Measurements from ENCODE around the gene CAMTA1.
"Not testable (repeated sequence)": the region's sequence is repeated elsewhere in the genome, so short reads cannot be mapped to it uniquely, and the experiment has no call there.

CAMTA1 gene

GRCh38 chr1:7595336-7595735 lies 810.1 kb downstream of the CAMTA1 start:
- TF ChIP-seq, protein P1, sequence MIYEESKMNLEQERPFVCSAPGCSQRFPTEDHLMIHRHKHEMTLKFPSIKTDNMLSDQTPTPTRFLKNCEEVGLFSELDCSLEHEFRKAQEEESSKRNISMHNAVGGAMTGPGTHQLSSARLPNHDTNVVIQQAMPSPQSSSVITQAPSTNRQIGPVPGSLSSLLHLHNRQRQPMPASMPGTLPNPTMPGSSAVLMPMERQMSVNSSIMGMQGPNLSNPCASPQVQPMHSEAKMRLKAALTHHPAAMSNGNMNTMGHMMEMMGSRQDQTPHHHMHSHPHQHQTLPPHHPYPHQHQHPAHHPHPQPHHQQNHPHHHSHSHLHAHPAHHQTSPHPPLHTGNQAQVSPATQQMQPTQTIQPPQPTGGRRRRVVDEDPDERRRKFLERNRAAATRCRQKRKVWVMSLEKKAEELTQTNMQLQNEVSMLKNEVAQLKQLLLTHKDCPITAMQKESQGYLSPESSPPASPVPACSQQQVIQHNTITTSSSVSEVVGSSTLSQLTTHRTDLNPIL (CRISPR knock-in tag; IDR thresholded peaks at IDR 0.05; ENCODE audit: low read depth), result no peak
- TF ChIP-seq TSHZ2 (CRISPR knock-in tag; IDR thresholded peaks at IDR 0.05), result no peak
- no peak for TF ChIP-seq SNAI2 (CRISPR knock-in tag; IDR thresholded peaks at IDR 0.05)
- TF ChIP-seq CSRNP3 (CRISPR knock-in tag; IDR thresholded peaks at IDR 0.05), result no peak
- TF ChIP-seq ZC3H10 (CRISPR knock-in tag; IDR thresholded peaks at IDR 0.05), result no peak
- no peak for TF ChIP-seq RARB (CRISPR knock-in tag; IDR thresholded peaks at IDR 0.05)
- TF ChIP-seq, protein P2, sequence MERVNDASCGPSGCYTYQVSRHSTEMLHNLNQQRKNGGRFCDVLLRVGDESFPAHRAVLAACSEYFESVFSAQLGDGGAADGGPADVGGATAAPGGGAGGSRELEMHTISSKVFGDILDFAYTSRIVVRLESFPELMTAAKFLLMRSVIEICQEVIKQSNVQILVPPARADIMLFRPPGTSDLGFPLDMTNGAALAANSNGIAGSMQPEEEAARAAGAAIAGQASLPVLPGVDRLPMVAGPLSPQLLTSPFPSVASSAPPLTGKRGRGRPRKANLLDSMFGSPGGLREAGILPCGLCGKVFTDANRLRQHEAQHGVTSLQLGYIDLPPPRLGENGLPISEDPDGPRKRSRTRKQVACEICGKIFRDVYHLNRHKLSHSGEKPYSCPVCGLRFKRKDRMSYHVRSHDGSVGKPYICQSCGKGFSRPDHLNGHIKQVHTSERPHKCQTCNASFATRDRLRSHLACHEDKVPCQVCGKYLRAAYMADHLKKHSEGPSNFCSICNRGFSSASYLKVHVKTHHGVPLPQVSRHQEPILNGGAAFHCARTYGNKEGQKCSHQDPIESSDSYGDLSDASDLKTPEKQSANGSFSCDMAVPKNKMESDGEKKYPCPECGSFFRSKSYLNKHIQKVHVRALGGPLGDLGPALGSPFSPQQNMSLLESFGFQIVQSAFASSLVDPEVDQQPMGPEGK (CRISPR knock-in tag; IDR thresholded peaks at IDR 0.05; ENCODE audit: borderline replicate concordance), result no peak
- no peak for TF ChIP-seq ISL1 (CRISPR knock-in tag; IDR thresholded peaks at IDR 0.05)
- TF ChIP-seq ZFP3 (CRISPR knock-in tag; IDR thresholded peaks at IDR 0.05), result no peak
- no peak for TF ChIP-seq GLIS3 (CRISPR knock-in tag; IDR thresholded peaks at IDR 0.05)
- no peak for TF ChIP-seq PPARA (CRISPR knock-in tag; IDR thresholded peaks at IDR 0.05; ENCODE audit: borderline replicate concordance)
- no peak for TF ChIP-seq BACH2 (CRISPR knock-in tag; IDR thresholded peaks at IDR 0.05; ENCODE audit: borderline replicate concordance)
- TF ChIP-seq ARNTL (CRISPR knock-in tag; IDR thresholded peaks at IDR 0.05; ENCODE audit: borderline replicate concordance, low read depth), result no peak
- ATAC-seq, result peak; percentile 34; the same call in 1 of the 3 replicates

DNA sequence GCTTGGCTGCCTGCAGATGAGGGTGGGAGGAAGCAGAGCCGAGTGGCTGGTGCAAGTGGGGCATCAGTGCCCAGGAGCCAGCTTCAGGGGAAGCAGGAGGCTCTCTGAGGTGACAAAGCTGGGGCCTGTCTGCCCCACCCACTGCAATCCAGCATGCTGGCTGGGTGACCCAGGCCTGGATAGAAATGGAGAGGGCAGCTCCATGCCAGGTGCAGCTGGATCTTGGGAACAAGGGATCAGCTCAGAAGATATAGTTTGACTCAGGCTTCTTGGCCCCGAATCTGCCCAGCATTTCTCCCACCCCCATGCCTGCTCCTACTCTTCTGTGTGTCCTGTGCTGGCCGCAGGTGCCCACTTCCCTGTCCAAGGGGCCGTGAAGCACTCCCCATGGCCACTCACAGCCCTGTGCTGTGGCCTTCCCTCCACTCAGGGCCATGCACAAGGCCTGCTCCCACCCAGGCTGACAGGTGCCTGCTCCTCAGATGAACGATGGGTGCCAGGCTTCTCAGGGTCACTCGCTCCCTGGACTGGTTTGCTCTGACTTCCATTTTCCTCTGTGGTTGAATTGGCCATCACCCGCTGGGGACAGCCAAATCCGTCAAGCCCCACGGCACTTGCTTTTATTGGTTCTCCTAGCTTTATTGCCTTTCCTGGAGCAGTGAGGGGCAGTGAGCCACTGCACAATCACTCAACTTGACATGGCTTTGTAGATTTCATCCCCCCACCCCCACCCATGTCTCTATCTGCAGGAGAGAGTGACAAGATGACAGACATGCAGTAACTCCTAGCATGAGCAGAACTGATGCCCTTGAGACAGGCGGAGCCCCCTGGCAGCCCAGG lies 811.1 kb downstream of the CAMTA1 start:
- TF ChIP-seq SNAI2 (CRISPR knock-in tag; IDR thresholded peaks at IDR 0.05) (no peak), ZNF70 (CRISPR knock-in tag; IDR thresholded peaks at IDR 0.05) (no peak), PPARA (CRISPR knock-in tag; IDR thresholded peaks at IDR 0.05; ENCODE audit: borderline replicate concordance) (no peak), ZC3H10 (CRISPR knock-in tag; IDR thresholded peaks at IDR 0.05) (no peak)
- ATAC-seq, result no peak

DNA sequence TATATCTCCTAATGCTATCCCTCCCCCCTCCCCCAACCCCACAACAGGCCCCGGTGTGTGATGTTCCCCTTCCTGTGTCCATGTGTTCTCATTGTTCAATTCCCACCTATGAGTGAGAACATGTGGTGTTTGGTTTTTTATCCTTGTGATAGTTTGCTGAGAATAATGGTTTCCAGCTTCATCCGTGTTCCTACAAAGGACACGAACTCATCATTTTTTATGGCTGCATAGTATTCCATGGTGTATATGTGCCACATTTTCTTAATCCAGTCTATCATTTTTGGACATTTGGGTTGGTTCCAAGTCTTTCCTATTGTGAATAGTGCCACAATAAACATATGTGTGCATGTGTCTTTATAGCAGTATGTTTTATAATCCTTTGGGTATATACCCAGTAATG lies 812.8 kb downstream of the CAMTA1 start:
- ATAC-seq, result not testable (repeated sequence)

GRCh38 chr1:7604906-7605305 lies 819.7 kb downstream of the CAMTA1 start:
- ATAC-seq, result not testable (repeated sequence)

- no peak for ATAC-seq
Observed at GRCh38 chr1:7606096-7606495, 820.8 kb downstream of the CAMTA1 start.

More at GRCh38 chr1:7606096-7606495, 820.8 kb downstream of the CAMTA1 start:
- TF ChIP-seq, protein P1 (CRISPR knock-in tag; IDR thresholded peaks at IDR 0.05; ENCODE audit: low read depth), result no peak
